Esophagus (tissue), 2 donors: ENCODE measurements around the gene SSX2IP. TPM values are rescaled to one million over a fixed set of nuclear protein-coding genes. Genes with fewer than 3 reads are reported as not detected.

ENCODE experiments used
- H3K27ac ChIP-seq, 2 donors: one replicate each; pipeline ENCODE4 v1.5.1; 2013; ENCODE audit warnings: low read depth in 2 of 2, mild to moderate bottlenecking in 2 of 2, inconsistent platforms in 1 of 2, low read length in 1 of 2, moderate library complexity in 1 of 2
- H3K27me3 ChIP-seq, 2 donors: one replicate each; pipeline ENCODE4 v1.6.1; 2013; ENCODE audit warnings: low read length in 2 of 2, control low read depth in 1 of 2, mild to moderate bottlenecking in 1 of 2; ENCODE audit not compliant: insufficient read depth in 2 of 2, control insufficient read depth in 1 of 2
- H3K36me3 ChIP-seq, 2 donors: one replicate each; pipeline ENCODE4 v1.6.1; 2013; ENCODE audit warnings: low read length in 1 of 2; ENCODE audit not compliant: control insufficient read depth in 2 of 2, insufficient read depth in 2 of 2
- H3K4me1 ChIP-seq, 2 donors: one replicate each; pipeline ENCODE4 v1.6.1; 2013; ENCODE audit warnings: low read length in 1 of 2; ENCODE audit not compliant: control insufficient read depth in 2 of 2, insufficient read depth in 2 of 2
- H3K4me3 ChIP-seq, 2 donors: one replicate each; pipeline ENCODE4 v1.5.1; 2013; ENCODE audit warnings: low read length in 2 of 2, mild to moderate bottlenecking in 2 of 2, low read depth in 1 of 2, moderate library complexity in 1 of 2
- H3K9me3 ChIP-seq, 2 donors: one replicate each; pipeline ENCODE4 v1.6.1; 2013; ENCODE audit warnings: mild to moderate bottlenecking in 2 of 2, low read depth in 1 of 2, low read length in 1 of 2, moderate library complexity in 1 of 2; ENCODE audit not compliant: control insufficient read depth in 2 of 2, insufficient read depth in 1 of 2
- WGBS, 2 donors: extraction: QIAGEN DNeasy Blood & Tissue Kit; methylation state at CpG; one replicate each; pipeline ENCODE4 v1.1.7; 2013; 5-methylcytosine and 5-hydroxymethylcytosine counted together
- polyA plus RNA-seq, 2 donors: library from polyadenylated mRNA; stranded (reverse); fragments of 200-250 nt; gene quantifications; one replicate each; pipeline ENCODE4 v1.2.3, GENCODE V29; 2013
- donor health status: healthy with polysubstance abuse.
- donor health status: Bipolar disorder and iron deficiency.

SSX2IP gene
- polyA plus RNA-seq, 2 donors = 3.4 to 4.2 TPM

DNA sequence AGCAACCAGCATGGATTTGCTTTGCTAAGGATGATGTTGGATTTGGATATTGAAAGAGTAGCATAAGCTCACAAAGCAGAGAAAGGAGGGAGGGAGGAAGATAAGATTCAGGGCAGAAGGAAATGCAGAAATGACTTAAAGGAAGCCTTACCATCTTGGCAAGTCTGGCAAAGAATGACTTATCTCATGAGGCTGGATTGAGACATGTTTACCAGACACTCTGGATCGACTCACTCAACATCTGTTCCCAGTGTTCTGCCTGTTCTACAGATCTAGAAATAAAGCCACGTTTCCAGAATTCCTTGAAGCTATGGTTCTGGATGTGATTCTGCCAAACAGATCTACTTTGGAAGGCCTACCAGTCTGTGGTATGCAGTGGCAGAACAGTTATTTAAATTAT, 77.2 kb downstream of the SSX2IP start:
- no peaks in the 10 kb centered on the region for H3K36me3 ChIP-seq
- no peaks in the 10 kb centered on the region for H3K27me3 ChIP-seq
- H3K4me3 ChIP-seq = no peak overlapping the region
- H3K4me1 ChIP-seq = no peaks in the 10 kb centered on the region
- H3K9me3 ChIP-seq = peaks cover 0 to 2% of the 10 kb centered on the region in 2 donors
- 63 to 70% methylated on average over 2 of the region's 2 CpGs for WGBS, 2 donors
- no peak overlapping the region for H3K27ac ChIP-seq

DNA sequence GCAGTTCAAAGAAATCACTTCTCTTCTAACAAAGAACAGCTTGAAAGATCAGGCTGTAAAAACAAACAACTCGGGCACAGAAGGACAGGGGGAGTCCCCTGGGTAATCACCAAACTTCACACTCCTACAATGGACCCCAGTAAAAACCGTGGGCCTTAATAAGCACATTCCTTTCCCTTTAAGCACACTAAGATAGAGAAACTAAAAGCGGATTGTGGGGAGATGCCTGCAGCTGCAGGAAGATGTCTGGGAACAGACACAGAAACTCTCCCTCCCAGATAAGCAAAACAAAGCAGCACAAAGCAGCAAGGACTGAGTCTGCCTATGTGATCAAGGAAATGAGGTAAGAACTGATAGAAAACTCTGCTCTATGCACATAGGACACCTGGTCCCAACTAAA, 78.5 kb downstream of the SSX2IP start:
- Histone ChIP-seq H3K27me3 (no peaks in the 10 kb centered on the region), H3K27ac (no peak overlapping the region), H3K9me3 (peaks cover 2% of the 10 kb centered on the region in 2 donors), H3K4me1 (no peaks in the 10 kb centered on the region), H3K36me3 (no peaks in the 10 kb centered on the region), H3K4me3 (no peak overlapping the region)
- WGBS, 2 donors = 26% methylated on average over 3 of the region's 3 CpGs

DNA sequence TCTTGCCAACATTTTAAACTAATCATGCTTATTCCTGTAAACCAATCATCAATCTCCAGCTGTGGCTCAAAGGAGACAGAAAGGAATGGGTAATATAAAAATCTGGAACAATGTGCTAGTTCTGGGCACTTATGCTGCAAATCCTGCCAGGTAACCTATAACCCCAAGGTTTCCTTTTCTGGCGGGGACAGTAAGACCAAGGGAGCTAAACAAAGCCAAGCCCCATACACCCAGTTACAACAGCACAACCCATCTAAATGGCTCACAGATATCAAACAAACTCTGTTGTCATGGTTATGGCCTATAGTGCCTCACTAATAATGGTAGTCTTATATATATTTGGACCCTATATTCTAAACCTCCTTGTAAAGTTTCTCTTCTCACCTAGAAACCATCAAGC, 79.2 kb downstream of the SSX2IP start:
- 42 to 53% methylated on average over 1 of the region's 1 CpG for WGBS, 2 donors
- H3K9me3 ChIP-seq = peaks cover 2% of the 10 kb centered on the region in 2 donors
- H3K4me3 ChIP-seq = no peak overlapping the region
- H3K36me3 ChIP-seq = no peaks in the 10 kb centered on the region
- no peaks in the 10 kb centered on the region for H3K27me3 ChIP-seq
- no peaks in the 10 kb centered on the region for H3K4me1 ChIP-seq
- no peak overlapping the region for H3K27ac ChIP-seq

DNA sequence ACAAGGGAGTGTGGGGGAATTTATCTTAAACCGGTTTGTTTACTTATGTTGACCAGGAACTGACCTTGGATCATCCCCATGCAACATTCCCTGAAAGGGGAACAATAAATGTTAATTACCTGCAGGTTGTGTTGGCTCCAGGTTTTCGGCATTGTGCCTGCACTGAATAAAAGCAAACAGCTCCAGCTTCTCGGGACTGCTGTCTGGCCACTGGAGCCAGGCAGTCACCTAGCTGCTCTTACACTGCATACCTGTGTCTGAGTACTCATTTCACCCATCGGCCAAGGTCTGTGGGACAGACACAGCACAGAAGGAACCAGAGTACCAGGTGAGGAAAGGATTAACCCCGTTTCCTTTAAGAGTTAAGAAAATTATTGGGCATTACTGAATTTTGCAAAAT, 83.3 kb downstream of the SSX2IP start:
- WGBS, 2 donors = 78 to 81% methylated on average over 5 of the region's 5 CpGs
- Histone ChIP-seq H3K4me3 (no peak overlapping the region), H3K4me1 (no peaks in the 10 kb centered on the region), H3K27me3 (no peaks in the 10 kb centered on the region), H3K9me3 (peaks cover 2 to 5% of the 10 kb centered on the region in 2 donors), H3K27ac (no peak overlapping the region), H3K36me3 (no peaks in the 10 kb centered on the region)

DNA sequence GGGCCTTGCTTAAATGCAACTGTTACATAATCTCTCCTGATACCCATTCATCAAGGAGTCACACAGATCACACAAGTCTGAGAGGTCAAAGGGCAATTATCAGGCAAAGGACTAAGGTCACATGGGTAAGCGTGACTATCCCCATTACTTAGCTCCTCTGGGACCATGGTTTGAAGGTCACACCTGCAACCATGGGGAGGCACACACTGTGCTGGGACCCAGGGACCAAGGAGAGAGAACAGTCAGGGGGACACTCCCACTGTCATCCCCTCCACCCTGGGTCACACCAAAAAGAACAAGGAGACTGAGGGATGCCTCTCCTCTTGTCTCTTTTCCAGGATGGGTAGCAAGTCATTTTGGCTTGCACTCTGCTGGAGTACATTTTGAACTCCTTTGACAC, 85.1 kb downstream of the SSX2IP start:
- Histone ChIP-seq H3K4me1 (no peaks in the 10 kb centered on the region), H3K9me3 (peaks cover 2 to 5% of the 10 kb centered on the region in 2 donors), H3K4me3 (no peak overlapping the region), H3K27ac (no peak overlapping the region), H3K27me3 (no peaks in the 10 kb centered on the region), H3K36me3 (no peaks in the 10 kb centered on the region)
- WGBS, 2 donors = 85 to 96% methylated on average over 1 of the region's 1 CpG

DNA sequence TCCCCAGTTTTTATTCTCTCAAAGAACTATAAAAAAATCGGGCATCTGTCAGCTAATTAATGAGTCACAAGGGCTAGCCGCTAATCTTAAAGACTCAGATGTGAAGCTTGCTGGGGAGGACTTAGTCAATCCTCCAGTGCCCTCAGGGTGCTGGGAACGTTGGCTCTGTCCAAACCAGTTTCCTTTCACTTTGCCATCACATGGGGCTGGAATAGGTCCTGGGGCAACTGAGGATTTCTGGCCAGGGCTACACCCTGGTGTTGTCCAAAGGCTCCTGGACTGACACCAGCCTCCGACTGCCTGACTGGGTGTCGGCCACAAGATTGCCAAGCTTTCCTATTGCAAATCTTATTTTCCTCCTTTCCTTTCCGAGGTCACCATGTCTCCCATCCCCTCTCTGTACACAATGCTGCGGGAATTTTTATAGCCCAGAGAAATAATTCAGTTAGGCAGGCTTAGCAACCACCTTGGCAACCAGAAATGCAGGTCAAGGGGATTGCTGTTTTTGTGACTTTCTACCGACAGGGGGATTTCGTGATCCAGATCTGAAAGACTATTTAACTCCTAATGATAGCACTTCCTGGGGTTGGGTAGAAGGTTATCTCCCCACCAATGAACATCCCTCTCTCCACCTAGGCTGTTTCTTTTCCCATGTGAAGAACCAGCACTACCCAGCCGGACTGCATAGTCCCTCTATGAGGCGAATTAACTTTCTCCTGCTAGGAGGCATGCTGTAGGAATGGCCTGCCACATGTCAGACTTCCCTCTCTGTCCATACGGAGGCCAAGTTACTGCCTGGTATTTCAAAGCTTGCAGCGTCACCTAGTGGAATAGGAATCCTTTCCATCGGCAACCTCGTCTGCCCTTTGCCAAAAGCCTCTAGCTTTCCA, 86.1 kb downstream of the SSX2IP start:
- 37 to 52% methylated on average over 15 of the region's 15 CpGs for WGBS, 2 donors
- Histone ChIP-seq H3K27ac (peak overlapping the region in 1 of 2 donors; percentile 69), H3K4me3 (no peak overlapping the region)

DNA sequence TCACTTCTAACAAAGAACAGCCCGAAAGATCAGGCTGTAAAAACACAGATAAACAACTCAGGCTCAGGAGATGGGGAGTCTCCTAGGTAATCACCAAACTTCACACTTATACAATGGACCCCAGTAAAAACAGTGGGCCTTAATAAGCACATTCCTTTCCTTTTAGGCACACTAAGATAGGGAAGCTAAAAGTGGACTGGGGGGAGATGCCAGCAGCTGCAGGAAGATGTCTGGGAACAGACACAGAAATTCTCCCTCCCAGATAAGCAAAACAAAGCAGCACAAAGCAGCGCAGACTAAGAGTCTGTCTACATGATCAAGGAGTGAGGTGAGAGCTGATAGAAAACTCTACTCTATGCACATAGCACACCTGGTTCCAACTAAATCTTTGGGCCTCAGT, 87.0 kb downstream of the SSX2IP start:
- no peak overlapping the region for H3K4me3 ChIP-seq

More for the DNA sequence above, 86.1 kb downstream of the SSX2IP start:
- Histone ChIP-seq H3K36me3 (no peaks in the 10 kb centered on the region), H3K4me1 (no peaks in the 10 kb centered on the region), H3K9me3 (peaks cover 2 to 5% of the 10 kb centered on the region in 2 donors), H3K27me3 (no peaks in the 10 kb centered on the region)

DNA sequence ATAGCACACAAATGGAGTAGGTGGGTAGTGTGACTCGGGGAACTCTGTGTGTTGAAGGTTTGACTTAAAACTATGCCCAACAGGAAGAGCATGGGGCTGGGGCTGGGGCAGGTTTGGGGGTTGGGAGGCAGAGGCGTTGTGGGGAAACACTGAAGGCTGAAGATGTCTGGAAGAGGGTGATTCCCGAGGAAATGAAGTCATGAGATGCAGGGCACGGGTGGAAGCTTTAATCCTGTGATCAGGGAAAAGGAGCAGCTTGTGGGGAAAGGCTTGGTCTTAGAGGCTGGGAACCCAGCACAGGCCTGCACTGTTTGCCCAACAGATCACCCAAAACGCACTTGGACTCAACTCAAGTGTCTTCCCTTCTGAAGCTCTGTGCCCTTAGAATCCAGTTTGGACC, 89.5 kb downstream of the SSX2IP start:
- peaks cover 0 to 3% of the 10 kb centered on the region in 2 donors for H3K9me3 ChIP-seq
- WGBS, 2 donors = 88 to 89% methylated on average over 5 of the region's 5 CpGs
- H3K4me3 ChIP-seq = no peak overlapping the region
- no peaks in the 10 kb centered on the region for H3K27me3 ChIP-seq
- no peak overlapping the region for H3K27ac ChIP-seq
- no peaks in the 10 kb centered on the region for H3K4me1 ChIP-seq
- H3K36me3 ChIP-seq = no peaks in the 10 kb centered on the region

More for the DNA sequence above, 87.0 kb downstream of the SSX2IP start:
- Histone ChIP-seq H3K9me3 (peaks cover 2 to 5% of the 10 kb centered on the region in 2 donors), H3K27ac (no peak overlapping the region), H3K27me3 (no peaks in the 10 kb centered on the region), H3K4me1 (no peaks in the 10 kb centered on the region), H3K36me3 (no peaks in the 10 kb centered on the region)
- 64 to 65% methylated on average over 2 of the region's 2 CpGs for WGBS, 2 donors

DNA sequence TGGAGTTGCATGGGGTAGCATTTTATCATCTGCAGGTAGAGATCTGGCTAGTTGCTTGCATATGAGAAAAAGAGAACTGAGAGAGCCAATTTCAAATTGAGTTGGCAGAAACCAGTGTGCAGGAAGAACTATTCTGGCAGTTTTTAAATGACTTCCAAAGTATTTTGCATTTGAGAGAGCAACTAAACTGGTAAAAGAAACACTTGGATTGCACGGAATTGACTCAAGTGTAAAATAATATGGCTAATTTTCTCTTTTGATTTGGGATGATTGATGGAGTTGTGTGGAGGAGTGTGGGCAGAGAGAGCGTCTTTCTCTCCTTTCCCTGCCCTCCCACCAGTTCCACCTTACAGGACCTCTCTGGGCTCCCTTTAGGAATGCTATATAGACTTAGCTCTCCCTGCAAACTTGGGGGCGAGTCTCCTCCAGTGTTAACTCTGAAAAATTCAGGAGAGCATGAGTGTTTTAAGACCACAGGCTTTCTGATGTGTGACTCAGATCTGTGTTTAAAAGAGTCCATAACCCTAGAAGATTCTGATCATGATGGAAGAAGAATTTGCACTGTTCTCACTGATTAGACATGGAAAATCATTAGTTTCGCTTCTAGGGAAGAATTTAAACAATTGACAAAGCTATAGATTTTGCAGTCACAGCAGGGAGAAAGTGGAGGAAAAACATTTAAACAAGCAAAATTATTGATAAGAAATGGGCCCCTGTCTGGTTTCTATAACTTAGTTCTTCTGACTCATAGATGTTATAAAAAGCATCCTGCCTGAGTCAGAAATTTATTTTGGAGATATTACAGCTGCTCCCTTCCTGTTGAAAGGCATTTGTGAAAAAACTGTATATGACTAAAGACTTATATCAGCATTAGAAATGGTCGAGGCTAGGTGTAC, 91.2 kb downstream of the SSX2IP start:
- no peak overlapping the region for H3K27ac ChIP-seq
- no peaks in the 10 kb centered on the region for H3K9me3 ChIP-seq
- H3K27me3 ChIP-seq = no peaks in the 10 kb centered on the region
- H3K4me3 ChIP-seq = no peak overlapping the region
- H3K4me1 ChIP-seq = no peaks in the 10 kb centered on the region
- 46 to 48% methylated on average over 5 of the region's 5 CpGs for WGBS, 2 donors
- H3K36me3 ChIP-seq = no peaks in the 10 kb centered on the region
